ENCODE measurements around the gene ZNF555. TPM values are rescaled to one million over a fixed set of nuclear protein-coding genes. Genes with fewer than 3 reads are reported as not detected.

Gene ZNF555
- total and polyA plus RNA-seq, 10 of the 15 experiments (the other 5 are each of a cell fraction or from before 2014, with no cell fraction given), result 0.58 to 1.9 (median 1.2) TPM

GRCh38 chr19:2837430-2837829 is 3.8 kb upstream of the ZNF555 start:
- intact Hi-C loops (cut with micrococcal nuclease; ENCODE audit: unreplicated experiment) (no loop called here), in situ Hi-C loops (cut with MboI) (no loop called here)
- Histone ChIP-seq H3K4me2 (ENCODE audit: control insufficient read depth, insufficient read depth) (no peak overlapping the region), H3K9me3 (replicated peaks; ENCODE audit: control insufficient read depth, insufficient read depth, low read length) (peaks cover 25% of the 10 kb centered on the region), H3K4me3 (no peak overlapping the region), H3K27ac (ENCODE audit: control insufficient read depth, insufficient read depth) (no peak overlapping the region), H3K79me2 (ENCODE audit: control insufficient read depth, insufficient read depth, low read length) (peaks cover 2% of the 10 kb centered on the region), H4K20me1 (ENCODE audit: control insufficient read depth, insufficient read depth) (no peaks in the 10 kb centered on the region), H3K9ac (ENCODE audit: control insufficient read depth, insufficient read depth, low read length) (no peak overlapping the region), H3K27me3 (replicated peaks in 1 of 2; ENCODE audit: control insufficient read depth in 2 of 2, insufficient read depth in 2 of 2, low read length in 1 of 2) (no peaks in the 10 kb centered on the region), H3K4me1 (ENCODE audit: control insufficient read depth, insufficient read depth, low read length) (peaks cover 3% of the 10 kb centered on the region; the same call in 1 of the 2 replicates), H2AFZ (ENCODE audit: control insufficient read depth, low read depth, low read length) (no peak overlapping the region), H3K36me3 (ENCODE audit: control insufficient read depth in 2 of 2, insufficient read depth in 2 of 2, low read length in 1 of 2) (no peaks in the 10 kb centered on the region)
- ChIA-PET RAD21 (ENCODE audit: unreplicated experiment) (no interaction called here), CTCF (interaction anchor here (0.6 kb wide), 1 partner anchor 691 kb away, joined by 4 read pairs; no protein-coding TSS in a partner anchor), POLR2A (interaction anchor here (0.7 kb wide), 1 partner anchor 13 kb away, joined by 5 read pairs; no protein-coding TSS in a partner anchor), SMC1A (ENCODE audit: uncharacterized antibody, unreplicated experiment) (no interaction called here)
- BruUV-seq (replicated peaks), result no TSS peak
- no peak for TF ChIP-seq STAT1 (conservative IDR thresholded peaks at IDR 0.05)
- TF ChIP-seq NFXL1 (IDR thresholded peaks at IDR 0.05; ENCODE audit: borderline replicate concordance), result no peak
- no peak for TF ChIP-seq TCF12 (IDR thresholded peaks at IDR 0.05; ENCODE audit: low read depth, low read length)
- no peak for TF ChIP-seq EED (IDR thresholded peaks at IDR 0.05; ENCODE audit: low read depth)
- no peak for TF ChIP-seq PAX8 (IDR thresholded peaks at IDR 0.05)
- TF ChIP-seq PRDM15 (CRISPR knock-in tag; IDR thresholded peaks at IDR 0.05), result no peak
- TF ChIP-seq BCL3 (IDR thresholded peaks at IDR 0.05; ENCODE audit: borderline replicate concordance, insufficient read depth, low read depth, low read length, poor library complexity, severe bottlenecking), result no peak
- no peak for DNase-seq (ENCODE audit: low read depth, low spot score)
- 70% methylated on average over 3 of the region's 4 CpGs for WGBS (ENCODE audit: insufficient coverage, insufficient replicate concordance, low lambda C conversion rate, missing lambda C conversion rate)
- no peak for ATAC-seq
- FAIRE-seq, result no peak
